ENCODE results near the gene RNASEL.

DNA sequence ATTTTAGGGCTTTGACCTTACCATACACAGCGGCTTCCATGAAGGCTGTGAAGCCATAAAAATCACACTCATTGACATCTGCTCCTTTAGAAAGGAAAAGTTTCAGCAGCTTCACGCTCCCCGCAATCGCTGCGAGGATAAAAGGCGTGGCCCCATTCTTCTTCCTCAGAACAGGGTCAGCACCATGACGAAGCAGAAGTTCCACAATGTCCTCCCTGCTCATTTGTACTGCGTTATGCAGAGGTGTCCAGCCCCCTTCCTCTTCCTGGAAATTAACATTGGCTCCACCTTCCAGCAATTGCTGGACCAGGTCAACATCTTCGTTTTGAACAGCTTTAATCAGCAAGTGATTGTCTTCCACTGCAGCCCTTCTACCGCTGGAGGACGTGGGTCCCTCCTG lies 2.7 kb downstream of the RNASEL start:
- TF ChIP-seq CTCF (IDR thresholded peaks at IDR 0.05) (no peak), POLR2AphosphoS5 (IDR thresholded peaks at IDR 0.05; ENCODE audit: low read depth, low read length) (no peak), NRF1 (IDR thresholded peaks at IDR 0.05; ENCODE audit: low read depth, low read length) (no peak), NFIC (IDR thresholded peaks at IDR 0.05; ENCODE audit: borderline replicate concordance) (no peak), RCOR1 (IDR thresholded peaks at IDR 0.05; ENCODE audit: low read length) (no peak), JUND (IDR thresholded peaks at IDR 0.05) (no peak), RAD21 (IDR thresholded peaks at IDR 0.05; ENCODE audit: low read length) (no peak), GABPA (IDR thresholded peaks at IDR 0.05; ENCODE audit: low read depth) (no peak), FOXJ3 (CRISPR knock-in tag; IDR thresholded peaks at IDR 0.05) (no peak), TCF12 (IDR thresholded peaks at IDR 0.05) (no peak)
- TF ChIP-seq, protein P1, sequence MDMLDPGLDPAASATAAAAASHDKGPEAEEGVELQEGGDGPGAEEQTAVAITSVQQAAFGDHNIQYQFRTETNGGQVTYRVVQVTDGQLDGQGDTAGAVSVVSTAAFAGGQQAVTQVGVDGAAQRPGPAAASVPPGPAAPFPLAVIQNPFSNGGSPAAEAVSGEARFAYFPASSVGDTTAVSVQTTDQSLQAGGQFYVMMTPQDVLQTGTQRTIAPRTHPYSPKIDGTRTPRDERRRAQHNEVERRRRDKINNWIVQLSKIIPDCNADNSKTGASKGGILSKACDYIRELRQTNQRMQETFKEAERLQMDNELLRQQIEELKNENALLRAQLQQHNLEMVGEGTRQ (IDR thresholded peaks at IDR 0.05; ENCODE audit: borderline replicate concordance, low read depth, low read length): no peak
